IMR-90 (cell line): Measurements from ENCODE around the gene FBXW7. TPM values are rescaled to one million over a fixed set of nuclear protein-coding genes. Genes with fewer than 3 reads are reported as not detected.

Experiments used
- ATAC-seq: fragments of 200-7000 bp; cut with Tn5 transposase; 2 replicates; pipeline ENCODE4 v1.9.1; 2020; ENCODE audit warnings: low read depth, mild to moderate bottlenecking, moderate library complexity
- BruUV-seq: library from RNA; stranded (reverse); fragments of 400-500 nt; replicated peaks from 2 replicates; lab custom pipeline; 2021; lab: Mats Ljungman, UMichigan
- CTCF ChIA-PET: fragments of 300-600 bp; formaldehyde crosslinking; extraction: SDS; loops from one replicate; lab custom pipeline; 2021; ENCODE audit warnings: antibody characterized with exemption; lab: Yijun Ruan, JAX
- POLR2A ChIA-PET: fragments of 300-600 bp; sonication (Branson Sonifier 250); formaldehyde crosslinking; loops from one replicate; lab custom pipeline; 2022; ENCODE audit warnings: antibody characterized with exemption; ENCODE audit not compliant: unreplicated experiment; lab: Charles Lee
- DNase-seq: peaks from one replicate; pipeline ENCODE4 v3.0.0; 2013
- H2AFZ ChIP-seq: replicated peaks from 2 replicates; pipeline ENCODE3; 2013; ENCODE audit warnings: low read length, mild to moderate bottlenecking; ENCODE audit not compliant: poor library complexity
- H2AK5ac ChIP-seq: 2 replicates; pipeline ENCODE4 v1.6.1; 2013; ENCODE audit warnings: low read depth, low read length, inconsistent platforms
- H2AK9ac ChIP-seq: replicated peaks from 2 replicates; pipeline ENCODE3; 2013; ENCODE audit warnings: mild to moderate bottlenecking, low read depth, low read length, moderate library complexity; ENCODE audit not compliant: poor library complexity
- H2BK120ac ChIP-seq: 2 replicates; pipeline ENCODE4 v1.6.1; 2013; ENCODE audit warnings: low read depth, low read length, inconsistent platforms
- H2BK15ac ChIP-seq: 3 replicates; pipeline ENCODE4 v1.6.1; 2013; ENCODE audit warnings: low read depth, low read length, inconsistent platforms
- H2BK20ac ChIP-seq: 2 replicates; pipeline ENCODE4 v1.6.1; 2013; ENCODE audit warnings: low read depth, mild to moderate bottlenecking, inconsistent platforms, low read length, moderate library complexity
- H2BK5ac ChIP-seq: 2 replicates; pipeline ENCODE4 v1.6.1; 2013; ENCODE audit warnings: mild to moderate bottlenecking, low read depth, low read length, inconsistent platforms; ENCODE audit not compliant: poor library complexity, severe bottlenecking
- H3K14ac ChIP-seq: replicated peaks from 2 replicates; pipeline ENCODE4 v1.6.1; 2013; ENCODE audit warnings: low read depth, low read length, inconsistent platforms
- H3K18ac ChIP-seq: 2 replicates; pipeline ENCODE4 v1.6.1; 2013; ENCODE audit warnings: low read depth, low read length, control low read depth
- H3K23ac ChIP-seq: 2 replicates; pipeline ENCODE4 v1.6.1; 2013; ENCODE audit warnings: low read depth, low read length, inconsistent platforms
- H3K27ac ChIP-seq: 2 replicates; pipeline ENCODE4 v1.5.1; 2013; ENCODE audit warnings: mild to moderate bottlenecking, control low read depth, low read length; ENCODE audit not compliant: insufficient read depth
- H3K27me3 ChIP-seq: 2 replicates; pipeline ENCODE4 v1.6.1; 2013; ENCODE audit warnings: low read length; ENCODE audit not compliant: control insufficient read depth, insufficient read depth
- H3K36me3 ChIP-seq: 2 replicates; pipeline ENCODE4 v1.6.1; 2013; ENCODE audit warnings: low read length, mixed read lengths; ENCODE audit not compliant: control insufficient read depth, insufficient read depth
- H3K4ac ChIP-seq: 2 replicates; pipeline ENCODE4 v1.6.1; 2013; ENCODE audit warnings: low read depth, low read length, inconsistent platforms
- H3K4me1 ChIP-seq: 2 replicates; pipeline ENCODE4 v1.6.1; 2013; ENCODE audit warnings: low read length, mixed read lengths; ENCODE audit not compliant: control insufficient read depth, insufficient read depth
- H3K4me2 ChIP-seq: 2 replicates; pipeline ENCODE4 v1.6.1; 2013; ENCODE audit warnings: low read depth, mild to moderate bottlenecking, control low read depth, low read length, moderate library complexity
- H3K4me3 ChIP-seq: 2 replicates; pipeline ENCODE4 v1.5.1; 2013; ENCODE audit warnings: low read depth, mild to moderate bottlenecking, control low read depth, low read length, moderate library complexity; ENCODE audit not compliant: insufficient read depth
- H3K56ac ChIP-seq: 2 replicates; pipeline ENCODE4 v1.6.1; 2013; ENCODE audit warnings: low read length, inconsistent platforms; ENCODE audit not compliant: insufficient read depth; ENCODE audit errors: extremely low read depth
- H3K79me1 ChIP-seq, 2 experiments: 2 replicates each; pipeline ENCODE4 v1.6.1; 2013; ENCODE audit warnings: low read length in 2 of 2, inconsistent platforms in 1 of 2, low read depth in 1 of 2
- H3K9ac ChIP-seq: 2 replicates; pipeline ENCODE4 v1.6.1; 2013; ENCODE audit warnings: low read depth, low read length, control low read depth
- H3K9me1 ChIP-seq: 2 replicates; pipeline ENCODE4 v1.6.1; 2013; ENCODE audit warnings: low read length, inconsistent platforms; ENCODE audit not compliant: insufficient read depth
- H3K9me3 ChIP-seq: 2 replicates; pipeline ENCODE4 v1.6.1; 2013; ENCODE audit warnings: low read length; ENCODE audit not compliant: control insufficient read depth, insufficient read depth
- H4K20me1 ChIP-seq: 2 replicates; pipeline ENCODE4 v1.6.1; 2013; ENCODE audit warnings: low read length, inconsistent platforms; ENCODE audit not compliant: insufficient read depth
- H4K5ac ChIP-seq: 2 replicates; pipeline ENCODE4 v1.6.1; 2013; ENCODE audit warnings: mild to moderate bottlenecking, low read depth, low read length, control low read depth
- H4K8ac ChIP-seq, 2 experiments: 2 replicates each; pipeline ENCODE4 v1.6.1; 2013; ENCODE audit warnings: low read depth in 2 of 2, low read length in 2 of 2, control low read depth in 1 of 2, inconsistent platforms in 1 of 2
- H4K91ac ChIP-seq: 2 replicates; pipeline ENCODE4 v1.6.1; 2013; ENCODE audit warnings: low read depth, low read length, inconsistent platforms; ENCODE audit not compliant: insufficient read depth
- BHLHE40 ChIP-seq: fragments of 150-350 bp; IDR thresholded peaks from 2 replicates; pipeline ENCODE4 v1.6.1; 2016; ENCODE audit warnings: mild to moderate bottlenecking, low read depth, low read length
- CEBPB ChIP-seq: IDR thresholded peaks from 2 replicates; pipeline ENCODE4 v1.6.1; 2012; ENCODE audit warnings: low read depth, low read length, improper control_type of control experiment
- CHD1 ChIP-seq: IDR thresholded peaks from 2 replicates; pipeline ENCODE4 v1.6.1; 2012; ENCODE audit warnings: low read depth, low read length, improper control_type of control experiment
- CTCF ChIP-seq: conservative IDR thresholded peaks from 2 replicates; pipeline ENCODE4 v1.5.1; 2012; ENCODE audit warnings: mild to moderate bottlenecking, low read depth, low read length, improper control_type of control experiment
- ELK1 ChIP-seq: fragments of 150-350 bp; IDR thresholded peaks from 2 replicates; pipeline ENCODE4 v1.6.1; 2016; ENCODE audit warnings: low read depth, mild to moderate bottlenecking, low read length, moderate library complexity, borderline replicate concordance
- FOS ChIP-seq: fragments of 150-350 bp; IDR thresholded peaks from 2 replicates; pipeline ENCODE4 v1.6.1; 2016; ENCODE audit warnings: low read depth, low read length
- MAFK ChIP-seq: IDR thresholded peaks from 2 replicates; pipeline ENCODE4 v1.6.1; 2012; ENCODE audit warnings: low read depth, low read length, improper control_type of control experiment
- MAZ ChIP-seq: IDR thresholded peaks from 2 replicates; pipeline ENCODE4 v1.6.1; 2012; ENCODE audit warnings: low read depth, mild to moderate bottlenecking, low read length, improper control_type of control experiment, moderate library complexity, borderline replicate concordance
- MXI1 ChIP-seq: IDR thresholded peaks from 2 replicates; pipeline ENCODE4 v1.6.1; 2012; ENCODE audit warnings: low read depth, mild to moderate bottlenecking, low read length, moderate library complexity, borderline replicate concordance
- NFE2L2 ChIP-seq: fragments of 150-350 bp; IDR thresholded peaks from 2 replicates; pipeline ENCODE4 v1.6.1; 2016; ENCODE audit warnings: low read depth, mild to moderate bottlenecking, low read length
- POLR2A ChIP-seq: IDR thresholded peaks from 2 replicates; pipeline ENCODE4 v1.6.1; 2012; ENCODE audit warnings: mild to moderate bottlenecking, low read depth, low read length
- RAD21 ChIP-seq: IDR thresholded peaks from 2 replicates; pipeline ENCODE4 v1.6.1; 2012; ENCODE audit warnings: low read length, improper control_type of control experiment
- RCOR1 ChIP-seq: IDR thresholded peaks from 2 replicates; pipeline ENCODE4 v1.6.1; 2012; ENCODE audit warnings: mild to moderate bottlenecking, low read length, improper control_type of control experiment; ENCODE audit not compliant: insufficient replicate concordance
- RFX5 ChIP-seq: IDR thresholded peaks from 2 replicates; pipeline ENCODE4 v1.8.0; 2012; ENCODE audit warnings: low read depth, mild to moderate bottlenecking, low read length, moderate library complexity
- SMC3 ChIP-seq: fragments of 150-350 bp; IDR thresholded peaks from 2 replicates; pipeline ENCODE4 v1.6.1; 2016; ENCODE audit warnings: low read depth, mild to moderate bottlenecking, antibody characterized with exemption, low read length, moderate library complexity
- USF2 ChIP-seq: fragments of 150-350 bp; IDR thresholded peaks from 2 replicates; pipeline ENCODE4 v1.6.1; 2017; ENCODE audit warnings: mild to moderate bottlenecking, antibody characterized with exemption, low read length, low read depth
- WGBS, 2 experiments: methylation state at CpG; one replicate each; pipeline versions ENCODE4 v1.1.5 to v1.1.7; 2013; ENCODE audit warnings: missing lambda C conversion rate in 2 of 2; ENCODE audit not compliant: insufficient read length in 1 of 2; ENCODE audit errors: extremely low coverage in 2 of 2; 5-methylcytosine and 5-hydroxymethylcytosine counted together
- dilution Hi-C: fragments of 300-500 bp; cut with HindIII; formaldehyde crosslinking; loops from one replicate; pipeline ENCODE4 v1.14.3; 2018; ENCODE audit warnings: low sequenced_read_pairs; ENCODE audit not compliant: unreplicated experiment
- in situ Hi-C: fragments of 300-500 bp; cut with MboI; formaldehyde crosslinking; loops from 3 replicates; pipeline ENCODE4 v1.14.3; 2019; ENCODE audit warnings: low sequenced_read_pairs, inconsistent platforms, mixed read lengths
- intact Hi-C: fragments of 100-400 bp; cut with micrococcal nuclease; formaldehyde crosslinking; loops from 2 replicates; pipeline ENCODE4 v1.10.0; 2022
- polyA plus RNA-seq, 3 experiments: library from polyadenylated mRNA; depleted of rRNA; stranded (reverse); fragments of >200 nt; gene quantifications; 2 replicates each; pipeline ENCODE4 v1.2.3, GENCODE V29; 2012; ENCODE audit warnings: low replicate concordance in 1 of 3
- total RNA-seq: library from RNA; depleted of rRNA; stranded (reverse); fragments of >200 nt; gene quantifications from 2 replicates; pipeline ENCODE4 v1.2.3, GENCODE V29; 2012

FBXW7 gene
- total and polyA plus RNA-seq, 2 of the 4 experiments (the other 2 are of a cell fraction): 7.2 to 27.4 TPM

- Histone ChIP-seq H3K18ac (no peak overlapping the region), H3K4me2 (no peak overlapping the region), H3K4me1 (no peaks in the 10 kb centered on the region), H3K9ac (no peak overlapping the region), H2BK5ac (no peak overlapping the region), H2BK15ac (no peak overlapping the region), H3K27me3 (no peaks in the 10 kb centered on the region), H3K56ac (no peak overlapping the region), H2BK20ac (no peak overlapping the region), H2AFZ (no peak overlapping the region), H4K5ac (no peak overlapping the region), H2AK9ac (no peak overlapping the region), H3K4ac (no peak overlapping the region), H3K23ac (no peak overlapping the region), H3K36me3 (peaks cover 7% of the 10 kb centered on the region), H3K9me3 (no peaks in the 10 kb centered on the region), H4K8ac (no peak overlapping the region), H3K14ac (no peak overlapping the region), H3K27ac (no peak overlapping the region), H2AK5ac (no peak overlapping the region), H4K91ac (no peak overlapping the region), H4K20me1 (peaks cover 3% of the 10 kb centered on the region; the same call in 1 of the 2 replicates), H3K9me1 (no peaks in the 10 kb centered on the region), H2BK120ac (no peak overlapping the region), H3K4me3 (no peak overlapping the region), H3K79me1 (peaks cover 0 to 2% of the 10 kb centered on the region in 2 experiments; a peak in 2 of 4 replicates)
- ChIA-PET CTCF (interaction anchor here (0.6 to 1.3 kb wide), 5 partner anchors 10 to 518 kb away, joined by 3 to 7 read pairs (median 6); no protein-coding TSS in a partner anchor), POLR2A (no interaction called here)
- intact Hi-C loops: no loop called here
- DNase-seq (no peak), ATAC-seq (no peak)
- no TSS peak for BruUV-seq
- WGBS, 2 experiments: no CpG with 5 or more reads among the region's 1 CpG
- dilution Hi-C loops: no loop called here
- TF ChIP-seq RFX5 (no peak), MAZ (no peak), BHLHE40 (no peak), CTCF (no peak), RAD21 (no peak), MXI1 (no peak), RCOR1 (no peak), FOS (no peak), CEBPB (no peak), ELK1 (no peak), NFE2L2 (no peak), SMC3 (no peak), USF2 (no peak), MAFK (no peak), CHD1 (no peak), POLR2A (no peak)
- in situ Hi-C loops: no loop called here
Observed at GRCh38 chr4:152321923-152322322, 214.0 kb downstream of the FBXW7 start.
